AG04450 (cell line): Measurements from ENCODE around the gene TSPEAR. TPM values are rescaled to one million over a fixed set of nuclear protein-coding genes. Genes with fewer than 3 reads are reported as not detected.

Source experiments
- CTCF ChIA-PET: fragments of 300-600, 350-600 bp; formaldehyde crosslinking; extraction: SDS; loops from one replicate; lab custom pipeline; 2022; ENCODE audit warnings: antibody characterized with exemption, inconsistent platforms; lab: Charles Lee
- POLR2A ChIA-PET: fragments of 350-600 bp; formaldehyde crosslinking; extraction: SDS; loops from one replicate; lab custom pipeline; 2021; ENCODE audit warnings: antibody characterized with exemption, inconsistent platforms; lab: Yijun Ruan, JAX
- DNase-seq: peaks from one replicate; pipeline ENCODE4 v3.0.0-alpha.2; 2011; ENCODE audit warnings: low read depth, low spot score
- H3K27ac ChIP-seq: one replicate; pipeline ENCODE4 v1.5.1; 2012; ENCODE audit warnings: low read depth, low read length, control low read depth
- H3K27me3 ChIP-seq: one replicate; pipeline ENCODE4 v1.6.0; 2012; ENCODE audit warnings: low read length; ENCODE audit not compliant: control insufficient read depth, insufficient read depth
- H3K4me3 ChIP-seq: 2 replicates; pipeline ENCODE4 v1.5.1; 2011; ENCODE audit warnings: mild to moderate bottlenecking, low read depth, low read length, control low read depth
- H3K9me3 ChIP-seq: 2 replicates; pipeline ENCODE4 v1.5.1; 2012; ENCODE audit warnings: low read length; ENCODE audit not compliant: control insufficient read depth, insufficient read depth
- polyA plus RNA-seq: library from polyadenylated mRNA; depleted of rRNA; stranded (reverse); fragments of >200 nt; gene quantifications from 2 replicates; pipeline ENCODE4 v1.2.3, GENCODE V29; 2011
- TF ChIP-seq, protein P1 (sequence below): IDR thresholded peaks from 2 replicates; pipeline ENCODE4 v1.5.1; 2011; ENCODE audit warnings: low read depth, low read length, control low read depth, inconsistent platforms

The TSPEAR gene
- polyA plus RNA-seq, 1 experiment = not detected

- Histone ChIP-seq H3K9me3 (peaks cover 18% of the 10 kb centered on the region), H3K27me3 (no peaks in the 10 kb centered on the region), H3K27ac (no peak overlapping the region), H3K4me3 (no peak overlapping the region)
- TF ChIP-seq, protein P1, sequence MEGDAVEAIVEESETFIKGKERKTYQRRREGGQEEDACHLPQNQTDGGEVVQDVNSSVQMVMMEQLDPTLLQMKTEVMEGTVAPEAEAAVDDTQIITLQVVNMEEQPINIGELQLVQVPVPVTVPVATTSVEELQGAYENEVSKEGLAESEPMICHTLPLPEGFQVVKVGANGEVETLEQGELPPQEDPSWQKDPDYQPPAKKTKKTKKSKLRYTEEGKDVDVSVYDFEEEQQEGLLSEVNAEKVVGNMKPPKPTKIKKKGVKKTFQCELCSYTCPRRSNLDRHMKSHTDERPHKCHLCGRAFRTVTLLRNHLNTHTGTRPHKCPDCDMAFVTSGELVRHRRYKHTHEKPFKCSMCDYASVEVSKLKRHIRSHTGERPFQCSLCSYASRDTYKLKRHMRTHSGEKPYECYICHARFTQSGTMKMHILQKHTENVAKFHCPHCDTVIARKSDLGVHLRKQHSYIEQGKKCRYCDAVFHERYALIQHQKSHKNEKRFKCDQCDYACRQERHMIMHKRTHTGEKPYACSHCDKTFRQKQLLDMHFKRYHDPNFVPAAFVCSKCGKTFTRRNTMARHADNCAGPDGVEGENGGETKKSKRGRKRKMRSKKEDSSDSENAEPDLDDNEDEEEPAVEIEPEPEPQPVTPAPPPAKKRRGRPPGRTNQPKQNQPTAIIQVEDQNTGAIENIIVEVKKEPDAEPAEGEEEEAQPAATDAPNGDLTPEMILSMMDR = no peak
- ChIA-PET CTCF (no interaction called here), POLR2A (no interaction called here)
- no peak for DNase-seq
Observed at GRCh38 chr21:44568667-44569556, 142.5 kb downstream of the TSPEAR start.

GRCh38 chr21:44568261-44568660 is 143.1 kb downstream of the TSPEAR start:
- no peak for DNase-seq
- Histone ChIP-seq H3K27ac (no peak overlapping the region), H3K9me3 (peaks cover 18% of the 10 kb centered on the region), H3K4me3 (no peak overlapping the region), H3K27me3 (no peaks in the 10 kb centered on the region)
- TF ChIP-seq, protein P1 = no peak
- CTCF ChIA-PET = no interaction called here
- POLR2A ChIA-PET = no interaction called here

- no peak overlapping the region for H3K4me3 ChIP-seq
- no peaks in the 10 kb centered on the region for H3K27me3 ChIP-seq
- H3K27ac ChIP-seq = no peak overlapping the region
- H3K9me3 ChIP-seq = peaks cover 18% of the 10 kb centered on the region
- ChIA-PET CTCF (no interaction called here), POLR2A (no interaction called here)
- no peak for DNase-seq
- TF ChIP-seq, protein P1 = no peak
Observed at GRCh38 chr21:44567481-44568171, 143.7 kb downstream of the TSPEAR start.

DNA sequence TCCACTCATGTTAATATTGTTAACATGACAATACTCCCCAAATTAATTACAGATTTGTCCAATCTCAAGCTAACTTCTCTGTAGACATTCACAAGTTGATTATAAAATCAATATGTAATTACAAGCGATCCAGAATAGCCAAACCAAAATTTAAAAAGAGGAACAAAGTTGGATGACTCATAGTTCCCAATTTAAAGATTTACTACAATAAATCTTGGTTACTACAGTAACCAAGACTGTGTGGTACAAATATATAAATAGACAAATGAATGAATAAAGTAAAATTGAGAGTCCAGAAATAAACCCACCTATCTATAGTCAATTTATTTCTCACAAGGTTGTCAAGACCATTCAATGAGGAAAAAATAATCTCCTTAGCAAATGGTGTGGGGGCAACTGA is 145.0 kb downstream of the TSPEAR start:
- H3K4me3 ChIP-seq = no peak overlapping the region
- TF ChIP-seq, protein P1 = no peak
- no peak overlapping the region for H3K27ac ChIP-seq
- H3K9me3 ChIP-seq = peaks cover 12% of the 10 kb centered on the region
- no peaks in the 10 kb centered on the region for H3K27me3 ChIP-seq
- no peak for DNase-seq
- CTCF ChIA-PET = no interaction called here
- POLR2A ChIA-PET = no interaction called here
